Measurements from ENCODE around the gene DNAJC19. TPM values are rescaled to one million over a fixed set of nuclear protein-coding genes. Genes with fewer than 3 reads are reported as not detected.

Gene DNAJC19
- total RNA-seq, 1 experiment from 2014 or later, result 82.0 TPM

- no peak overlapping the region for H2BK12ac ChIP-seq (ENCODE audit: insufficient read length, low read depth, low read length)
- H3K14ac ChIP-seq (ENCODE audit: insufficient read depth, low read length), result no peak overlapping the region
- no peak overlapping the region for H2AFZ ChIP-seq (ENCODE audit: low read length)
- no peak overlapping the region for H4K91ac ChIP-seq (ENCODE audit: insufficient read length, low read depth, low read length)
- H4K20me1 ChIP-seq (ENCODE audit: control insufficient read depth, insufficient read depth, insufficient read length), result no peaks in the 10 kb centered on the region
- no peaks in the 10 kb centered on the region for H3K79me1 ChIP-seq (ENCODE audit: insufficient read depth, low read depth, low read length, poor library complexity, severe bottlenecking)
- no peaks in the 10 kb centered on the region for H3K9me3 ChIP-seq (ENCODE audit: control insufficient read depth, low read depth, low read length)
- H3K4ac ChIP-seq (ENCODE audit: low read depth, low read length), result no peak overlapping the region
- H3K4me1 ChIP-seq (ENCODE audit: insufficient read depth, low read length), result no peaks in the 10 kb centered on the region
- no peak overlapping the region for H2BK5ac ChIP-seq (ENCODE audit: insufficient read length, low read length)
- no CpG with 5 or more reads among the region's 6 CpGs for WGBS (ENCODE audit: extremely low coverage, insufficient read length, low lambda C conversion rate)
- H3K79me2 ChIP-seq (ENCODE audit: insufficient read depth, low read length), result no peaks in the 10 kb centered on the region
- TF ChIP-seq CTCF (conservative IDR thresholded peaks at IDR 0.05), result no peak
- H4K8ac ChIP-seq (replicated peaks; ENCODE audit: insufficient read length, low read depth, low read length), result no peak overlapping the region
- no peak overlapping the region for H2BK15ac ChIP-seq (ENCODE audit: low read depth, low read length)
- H3K27ac ChIP-seq (ENCODE audit: insufficient read length, low read depth, low read length), result no peak overlapping the region
- H3T11ph ChIP-seq (ENCODE audit: low read length), result no peak overlapping the region
- H2BK20ac ChIP-seq (ENCODE audit: low read depth, low read length, poor library complexity, severe bottlenecking), result no peak overlapping the region
- Mint-ChIP-seq H3K4me1 (no peaks in the 10 kb centered on the region), H3K36me3 (ENCODE audit: insufficient read depth in 1 of 3, low read depth in 3 of 3) (peaks cover 12 to 61% (median 41%) of the 10 kb centered on the region in 3 experiments; a peak in 5 of 7 replicates), H3K27ac (no peak overlapping the region), H3K4me3 (no peak overlapping the region), H3K9me3 (no peaks in the 10 kb centered on the region), H3K27me3 (ENCODE audit: low read depth) (no peaks in the 10 kb centered on the region)
- H3K56ac ChIP-seq (ENCODE audit: insufficient read length, low read depth, low read length), result no peak overlapping the region
- no peak overlapping the region for H3K23ac ChIP-seq (ENCODE audit: insufficient read length, low read depth, low read length)
- H3K18ac ChIP-seq (ENCODE audit: insufficient read length, low read depth, low read length), result no peak overlapping the region
- H4K5ac ChIP-seq (ENCODE audit: insufficient read length, low read depth, low read length), result no peak overlapping the region
- H3K23me2 ChIP-seq (ENCODE audit: insufficient read length, low read depth, low read length, poor library complexity, severe bottlenecking), result no peaks in the 10 kb centered on the region
- no peak overlapping the region for H3K9ac ChIP-seq (ENCODE audit: extremely low read depth, insufficient read length, low read length)
- no peak overlapping the region for H2AK5ac ChIP-seq (ENCODE audit: insufficient read length, low read length)
- H3K4me2 ChIP-seq (ENCODE audit: insufficient read depth, insufficient read length, low read length), result no peak overlapping the region
- DNase-seq, result no peak
- no peak overlapping the region for H2BK120ac ChIP-seq (ENCODE audit: low read depth, low read length, poor library complexity, severe bottlenecking)
- H3K27me3 ChIP-seq (ENCODE audit: insufficient read depth, low read length), result no peaks in the 10 kb centered on the region
Observed at GRCh38 chr3:180974286-180974685, 15.2 kb downstream of the DNAJC19 start.
